Mesenchymal stem cell (in vitro differentiated cells and primary cell): Measurements from ENCODE around the gene ADIG.
A peak's percentile ranks its signal among the peaks of the same experiment; 100 is the strongest.

Experiments
- DNase-seq: peaks from one replicate; pipeline ENCODE4 v3.0.0-alpha.2; 2013
- H2AFZ ChIP-seq: one replicate; pipeline ENCODE4 v1.6.1; 2013; ENCODE audit warnings: low read depth, mild to moderate bottlenecking, control low read depth, inconsistent platforms, low read length, moderate library complexity
- H2AK5ac ChIP-seq: 2 replicates; pipeline ENCODE4 v1.6.1; 2013; ENCODE audit warnings: low read length, moderate library complexity, mild to moderate bottlenecking, inconsistent platforms; ENCODE audit not compliant: severe bottlenecking
- H2BK120ac ChIP-seq: one replicate; pipeline ENCODE4 v1.6.1; 2013; ENCODE audit warnings: low read depth, mild to moderate bottlenecking, inconsistent platforms, low read length, moderate library complexity
- H2BK12ac ChIP-seq, 2 experiments: one replicate each; pipeline ENCODE4 v1.6.1; 2013; ENCODE audit warnings: inconsistent platforms in 2 of 2, low read length in 2 of 2, mild to moderate bottlenecking in 2 of 2, moderate library complexity in 2 of 2, control low read depth in 1 of 2
- H2BK15ac ChIP-seq: one replicate; pipeline ENCODE4 v1.6.1; 2013; ENCODE audit warnings: mild to moderate bottlenecking, low read depth, inconsistent platforms; ENCODE audit not compliant: poor library complexity, severe bottlenecking
- H2BK5ac ChIP-seq: 2 replicates; pipeline ENCODE4 v1.6.1; 2013; ENCODE audit warnings: low read depth, mild to moderate bottlenecking, low read length, control low read depth, inconsistent platforms; ENCODE audit not compliant: poor library complexity, severe bottlenecking
- H3K14ac ChIP-seq, 2 experiments: one replicate each; pipeline ENCODE4 v1.6.1; 2013; ENCODE audit warnings: inconsistent platforms in 2 of 2, low read length in 2 of 2, control low read depth in 1 of 2, mild to moderate bottlenecking in 1 of 2, moderate library complexity in 1 of 2
- H3K18ac ChIP-seq, 2 experiments: one replicate each; pipeline ENCODE4 v1.6.1; 2013; ENCODE audit warnings: inconsistent platforms in 2 of 2, low read length in 2 of 2, control low read depth in 1 of 2, low read depth in 1 of 2, mild to moderate bottlenecking in 1 of 2
- H3K23ac ChIP-seq, 2 experiments: one replicate each; pipeline ENCODE4 v1.6.1; 2013; ENCODE audit warnings: inconsistent platforms in 2 of 2, low read length in 2 of 2, mild to moderate bottlenecking in 2 of 2, moderate library complexity in 2 of 2, control low read depth in 1 of 2
- H3K27ac ChIP-seq: 2 replicates; pipeline ENCODE4 v1.5.1; 2013; ENCODE audit warnings: mild to moderate bottlenecking, moderate library complexity, low read length, control low read depth, inconsistent platforms; ENCODE audit not compliant: poor library complexity, severe bottlenecking
- H3K27me3 ChIP-seq, 2 experiments: 2 replicates each; pipeline versions ENCODE4 v1.6.1 to v1.7.0; 2013; ENCODE audit warnings: low read length in 2 of 2, mild to moderate bottlenecking in 2 of 2, moderate library complexity in 2 of 2, control low read depth in 1 of 2, inconsistent platforms in 1 of 2; ENCODE audit not compliant: control insufficient read depth in 1 of 2, insufficient read depth in 1 of 2
- H3K36me3 ChIP-seq, 2 experiments: 2 replicates each; pipeline versions ENCODE4 v1.6.1 to v1.7.0; 2013; ENCODE audit warnings: low read length in 2 of 2, control low read depth in 1 of 2, inconsistent platforms in 1 of 2, low read depth in 1 of 2, mild to moderate bottlenecking in 1 of 2; ENCODE audit not compliant: insufficient read depth in 2 of 2, control insufficient read depth in 1 of 2
- H3K4ac ChIP-seq, 2 experiments: one replicate each; pipeline ENCODE4 v1.6.1; 2013; ENCODE audit warnings: inconsistent platforms in 2 of 2, low read length in 2 of 2, mild to moderate bottlenecking in 2 of 2, moderate library complexity in 2 of 2, control low read depth in 1 of 2, low read depth in 1 of 2
- H3K4me1 ChIP-seq: 2 replicates; pipeline ENCODE4 v1.6.1; 2013; ENCODE audit warnings: low read depth, low read length, control low read depth; ENCODE audit not compliant: control insufficient read depth, insufficient read depth
- H3K4me2 ChIP-seq: 2 replicates; pipeline ENCODE4 v1.6.1; 2013; ENCODE audit warnings: low read length, mild to moderate bottlenecking, inconsistent platforms; ENCODE audit not compliant: poor library complexity, severe bottlenecking
- H3K4me3 ChIP-seq, 2 experiments: 2 replicates each; pipeline versions ENCODE4 v1.5.1 to v1.7.0; 2013; ENCODE audit warnings: low read length in 2 of 2, mild to moderate bottlenecking in 2 of 2, control low read depth in 1 of 2, low read depth in 1 of 2; ENCODE audit not compliant: insufficient read depth in 1 of 2
- H3K79me1 ChIP-seq: replicated peaks from 2 replicates; pipeline ENCODE4 v1.6.1; 2013; ENCODE audit warnings: mild to moderate bottlenecking, control low read depth, low read length, inconsistent platforms; ENCODE audit not compliant: poor library complexity, severe bottlenecking
- H3K9ac ChIP-seq: 2 replicates; pipeline ENCODE4 v1.7.0; 2013; ENCODE audit warnings: mild to moderate bottlenecking, low read length, moderate library complexity
- H3K9me3 ChIP-seq: 2 replicates; pipeline ENCODE4 v1.7.0; 2013; ENCODE audit warnings: mild to moderate bottlenecking, low read length; ENCODE audit not compliant: control insufficient read depth
- H4K8ac ChIP-seq: one replicate; pipeline ENCODE4 v1.6.1; 2013; ENCODE audit warnings: inconsistent platforms, mild to moderate bottlenecking, low read length, moderate library complexity
- H4K91ac ChIP-seq: one replicate; pipeline ENCODE4 v1.6.1; 2013; ENCODE audit warnings: mild to moderate bottlenecking, low read length, inconsistent platforms
- WGBS: methylation state at CpG from one replicate; pipeline ENCODE4 v1.1.7; 2013; ENCODE audit warnings: mixed read lengths; 5-methylcytosine and 5-hydroxymethylcytosine counted together

ADIG gene

DNA sequence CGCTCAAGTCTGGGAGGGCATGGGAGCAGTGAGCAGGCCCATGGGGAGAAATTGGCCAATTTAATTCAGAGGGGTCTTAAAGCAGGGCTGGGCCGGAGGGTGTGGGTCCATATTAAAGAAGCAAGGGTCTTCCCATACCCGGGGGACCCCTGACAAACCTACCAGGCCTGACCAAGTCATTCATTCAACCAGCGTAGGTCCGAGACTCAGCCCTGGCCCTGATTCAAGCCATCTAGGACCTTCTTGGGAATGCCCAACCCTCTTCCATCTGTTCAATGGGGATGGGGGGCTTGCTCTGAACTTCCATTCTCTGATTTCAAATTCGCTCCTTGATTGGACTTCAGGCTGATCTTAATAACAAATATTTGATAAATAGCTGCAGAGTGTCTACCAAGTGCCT is 7.3 kb downstream of the ADIG start:
- Histone ChIP-seq H3K79me1 (no peaks in the 10 kb centered on the region), H3K14ac (no peak overlapping the region), H3K4me3 (no peak overlapping the region), H2AFZ (no peak overlapping the region), H2AK5ac (no peak overlapping the region), H3K36me3 (no peaks in the 10 kb centered on the region), H3K4me2 (no peak overlapping the region), H3K23ac (no peak overlapping the region), H3K4ac (no peak overlapping the region), H3K27me3 (peaks cover 3 to 57% of the 10 kb centered on the region in 2 experiments), H3K4me1 (peaks cover 17% of the 10 kb centered on the region), H2BK15ac (no peak overlapping the region), H2BK5ac (no peak overlapping the region), H4K8ac (no peak overlapping the region), H3K9ac (no peak overlapping the region), H3K27ac (no peak overlapping the region), H3K18ac (no peak overlapping the region), H4K91ac (no peak overlapping the region), H3K9me3 (no peaks in the 10 kb centered on the region), H2BK120ac (no peak overlapping the region), H2BK12ac (no peak overlapping the region)
- 84% methylated on average over 5 of the region's 6 CpGs for WGBS
- no peak for DNase-seq

DNA sequence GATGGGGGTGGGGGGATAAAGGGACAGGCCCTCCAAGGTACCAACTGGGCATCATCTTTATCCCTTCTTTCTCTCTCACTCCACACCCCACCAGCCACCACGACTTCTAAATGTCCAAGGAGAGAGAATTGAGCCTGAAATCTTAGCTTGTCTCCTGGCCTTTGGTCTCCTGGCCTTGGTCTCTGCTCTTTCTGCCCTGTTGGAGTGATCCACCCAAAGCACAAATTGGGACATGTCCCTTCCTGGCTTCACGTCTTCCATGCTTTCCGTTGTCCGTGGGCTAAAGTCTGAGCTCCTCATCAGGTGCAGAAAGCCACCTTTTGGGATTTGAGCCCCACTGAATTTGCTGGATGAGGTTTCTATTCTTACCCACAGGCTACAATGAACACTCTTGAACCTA is 8.4 kb downstream of the ADIG start:
- H4K91ac ChIP-seq: no peak overlapping the region
- no peak overlapping the region for H4K8ac ChIP-seq
- H3K18ac ChIP-seq: no peak overlapping the region
- no peak overlapping the region for H3K4ac ChIP-seq
- no peaks in the 10 kb centered on the region for H3K9me3 ChIP-seq
- H2BK5ac ChIP-seq: no peak overlapping the region
- H2AK5ac ChIP-seq: no peak overlapping the region
- no peak overlapping the region for H2BK12ac ChIP-seq
- H2BK120ac ChIP-seq: no peak overlapping the region
- H3K14ac ChIP-seq: no peak overlapping the region
- H3K23ac ChIP-seq: no peak overlapping the region
- no peaks in the 10 kb centered on the region for H3K36me3 ChIP-seq
- no peak overlapping the region for H2BK15ac ChIP-seq
- peaks cover 17% of the 10 kb centered on the region for H3K4me1 ChIP-seq
- no peak overlapping the region for H2AFZ ChIP-seq
- no peak overlapping the region for H3K9ac ChIP-seq
- no peak overlapping the region for H3K4me2 ChIP-seq
- H3K27me3 ChIP-seq: peaks cover 0 to 47% of the 10 kb centered on the region in 2 experiments
- no peak overlapping the region for H3K4me3 ChIP-seq
- H3K79me1 ChIP-seq: no peaks in the 10 kb centered on the region
- 84% methylated on average over 4 of the region's 4 CpGs for WGBS
- H3K27ac ChIP-seq: no peak overlapping the region
- DNase-seq: no peak

DNA sequence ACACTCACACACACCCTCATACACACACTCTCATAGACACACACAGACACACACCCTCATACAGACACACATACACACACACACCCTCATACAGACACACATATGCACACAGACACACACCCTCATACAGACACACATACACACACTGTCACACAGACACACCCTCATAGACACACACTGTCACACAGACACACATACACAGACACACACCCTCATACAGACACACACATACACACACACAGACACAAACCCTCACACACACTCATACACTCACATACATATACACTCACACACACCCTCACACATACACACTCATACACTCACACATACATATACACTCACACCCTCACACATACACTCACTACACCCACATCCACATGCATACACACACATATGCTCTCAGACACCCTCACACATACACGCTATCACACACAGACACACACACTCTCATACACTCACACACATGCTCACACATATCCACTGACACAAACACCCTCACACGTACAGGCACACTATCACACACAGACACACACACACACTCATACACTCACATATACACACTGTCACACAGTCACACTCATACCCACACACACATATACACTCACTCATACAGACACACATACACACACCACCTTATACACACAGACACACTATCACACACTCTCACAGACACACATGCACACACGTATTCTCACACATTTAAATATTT is 9.1 kb downstream of the ADIG start:
- DNase-seq: no peak
- Histone ChIP-seq H3K18ac (no peak overlapping the region), H2AFZ (no peak overlapping the region), H3K9me3 (no peaks in the 10 kb centered on the region), H3K27ac (no peak overlapping the region), H3K79me1 (no peaks in the 10 kb centered on the region), H3K14ac (peak overlapping the region in 1 of 2 experiments; percentile 37), H3K23ac (no peak overlapping the region), H4K8ac (no peak overlapping the region), H3K9ac (no peak overlapping the region), H2BK12ac (no peak overlapping the region), H2BK5ac (no peak overlapping the region), H3K4me1 (peaks cover 17% of the 10 kb centered on the region), H3K27me3 (peaks cover 0 to 45% of the 10 kb centered on the region in 2 experiments), H3K4me2 (no peak overlapping the region), H3K4me3 (no peak overlapping the region), H3K36me3 (no peaks in the 10 kb centered on the region), H2AK5ac (no peak overlapping the region), H2BK15ac (no peak overlapping the region), H2BK120ac (no peak overlapping the region), H4K91ac (no peak overlapping the region), H3K4ac (no peak overlapping the region)
- 96% methylated on average over 3 of the region's 3 CpGs for WGBS

DNA sequence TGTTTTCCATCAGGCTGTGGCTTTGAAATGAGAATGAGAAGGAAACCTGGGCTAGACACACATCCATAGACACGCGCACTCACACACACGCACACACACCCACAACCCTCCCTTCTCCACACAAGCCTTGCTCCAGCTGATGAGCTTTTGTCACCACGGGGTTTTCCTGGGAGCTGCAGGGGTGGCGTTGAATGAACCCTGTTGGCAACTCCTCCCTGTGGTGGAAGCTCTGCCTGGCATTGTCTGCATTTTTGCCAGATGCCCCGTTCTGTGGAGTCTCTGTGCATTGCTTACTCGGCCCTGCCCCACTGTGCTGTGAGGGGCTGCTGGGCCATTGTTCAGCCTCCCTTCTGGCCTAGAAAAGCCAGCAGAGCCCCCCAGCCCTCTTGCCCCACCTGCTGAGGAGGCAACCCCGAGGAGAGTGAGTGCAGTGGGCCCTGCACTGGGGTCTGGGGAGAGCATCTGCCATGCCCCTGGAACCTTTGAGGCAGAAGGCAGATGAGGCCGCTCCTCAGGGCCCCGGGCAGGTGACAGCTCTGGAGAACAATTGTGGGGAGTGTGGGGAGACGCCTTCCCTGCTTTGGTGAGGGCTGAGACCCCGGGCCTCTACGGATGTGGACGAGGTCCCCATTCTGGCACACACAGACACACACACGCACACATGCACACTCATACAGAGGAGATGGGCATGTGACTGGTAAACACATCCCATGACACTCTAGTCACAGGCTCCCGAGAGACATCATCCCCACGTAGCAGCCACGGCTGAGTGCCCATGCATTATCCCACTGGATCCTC is 9.9 kb downstream of the ADIG start:
- Histone ChIP-seq H3K14ac (no peak overlapping the region), H3K9ac (no peak overlapping the region), H3K79me1 (no peaks in the 10 kb centered on the region), H3K9me3 (no peaks in the 10 kb centered on the region), H2AK5ac (peak overlapping the region; percentile 47), H3K4me2 (no peak overlapping the region), H2BK120ac (no peak overlapping the region), H3K4me3 (no peak overlapping the region), H3K18ac (no peak overlapping the region), H2BK5ac (no peak overlapping the region), H3K36me3 (no peaks in the 10 kb centered on the region), H2BK15ac (peak overlapping the region; percentile 62), H3K27me3 (peaks cover 0 to 42% of the 10 kb centered on the region in 2 experiments), H2AFZ (no peak overlapping the region), H3K27ac (no peak overlapping the region), H3K4me1 (peaks cover 17% of the 10 kb centered on the region), H4K8ac (no peak overlapping the region), H3K4ac (no peak overlapping the region), H2BK12ac (no peak overlapping the region), H3K23ac (no peak overlapping the region), H4K91ac (no peak overlapping the region)
- WGBS: 84% methylated on average over 15 of the region's 18 CpGs
- no peak for DNase-seq
